ENCODE data around the gene LPCAT1.
"Not testable (repeated sequence)": the region's sequence is repeated elsewhere in the genome, so short reads cannot be mapped to it uniquely, and the experiment has no call there.

The LPCAT1 gene

GRCh38 chr5:1514819-1515310 is 8.9 kb downstream of the LPCAT1 start:
- intact Hi-C loops (cut with DNase I), result not testable (repeated sequence)
- DNase-seq, result peak in 22 of 42 donors; percentile 1 to 39 (median 7)

GRCh38 chr5:1514027-1514818 is 9.5 kb downstream of the LPCAT1 start:
- intact Hi-C loops (cut with DNase I), result no loop called here
- DNase-seq, result peak in 28 of 42 donors; percentile 0 to 38 (median 10)

DNA sequence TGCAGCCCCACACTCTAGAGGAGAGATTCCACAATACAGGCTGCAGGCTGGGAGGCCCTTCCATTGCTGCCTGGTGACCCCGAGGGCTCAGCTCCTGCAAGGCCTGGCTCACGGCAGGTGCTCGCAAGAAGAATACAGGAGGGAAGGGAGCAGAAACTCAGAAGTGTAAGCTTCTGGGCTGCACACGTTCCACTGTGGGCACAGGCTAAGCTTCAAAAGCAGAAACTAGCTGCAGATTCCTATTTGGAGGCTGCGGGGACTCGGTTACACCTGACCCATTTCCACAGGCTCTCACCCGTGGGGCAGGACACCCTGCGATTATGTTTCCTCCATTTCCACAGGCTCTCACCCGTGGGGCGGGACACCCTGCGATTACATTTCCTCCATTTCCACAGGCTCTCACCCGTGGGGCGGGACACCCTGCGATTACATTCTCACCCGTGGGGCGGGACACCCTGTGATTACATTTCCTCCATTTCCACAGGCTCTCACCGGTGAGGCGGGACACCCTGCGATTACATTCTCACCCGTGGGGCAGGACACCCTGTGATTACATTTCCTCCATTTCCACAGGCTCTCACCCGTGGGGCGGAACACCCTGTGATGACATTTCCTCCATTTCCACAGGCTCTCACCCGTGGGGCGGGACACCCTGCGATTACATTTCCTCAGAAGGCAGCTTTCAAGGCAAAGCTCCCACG is 10.3 kb downstream of the LPCAT1 start:
- peak in 28 of 42 donors; percentile 0 to 30 (median 6) for DNase-seq

GRCh38 chr5:1512541-1513291 is 11.0 kb downstream of the LPCAT1 start:
- DNase-seq, result peak in 30 of 42 donors; percentile 0 to 38 (median 8)
- intact Hi-C loops (cut with DNase I), result no loop called here

More for the DNA sequence above, 10.3 kb downstream of the LPCAT1 start:
- intact Hi-C loops (cut with DNase I), result no loop called here

GRCh38 chr5:1511651-1512540 is 11.9 kb downstream of the LPCAT1 start:
- DNase-seq, result peak in 34 of 42 donors; percentile 0 to 64 (median 30)
- intact Hi-C loops (cut with DNase I), result no loop called here

- intact Hi-C loops (cut with DNase I), result no loop called here
- peak in 30 of 42 donors; percentile 0 to 38 (median 6) for DNase-seq
These were observed 12.7 kb downstream of the LPCAT1 start for GRCh38 chr5:1511048-1511447.

GRCh38 chr5:1510631-1511030 is 13.1 kb downstream of the LPCAT1 start:
- intact Hi-C loops (cut with DNase I), result no loop called here
- peak in 23 of 42 donors; percentile 2 to 44 (median 11) for DNase-seq

DNA sequence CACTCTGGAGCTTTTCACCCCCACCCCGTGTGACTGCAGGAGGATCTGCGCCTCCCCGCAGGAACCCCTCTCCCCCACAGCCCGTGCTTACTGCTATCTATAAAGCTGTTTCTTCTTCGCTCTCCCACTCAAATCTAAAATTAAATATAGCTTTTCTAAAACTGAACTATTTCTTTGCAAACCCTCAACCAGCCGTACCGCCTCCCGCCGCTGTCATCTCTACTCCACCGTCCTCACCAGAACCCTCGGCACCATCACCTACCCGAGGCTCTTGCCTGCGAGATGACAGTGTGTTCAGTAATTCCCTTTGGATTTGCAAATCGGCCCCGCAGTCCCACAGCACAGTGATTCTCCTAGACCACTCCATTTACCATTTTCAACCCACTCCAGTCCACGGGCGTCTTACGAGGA is 13.6 kb downstream of the LPCAT1 start:
- peak in 39 of 42 donors; percentile 35 to 88 (median 60) for DNase-seq
- intact Hi-C loops (cut with DNase I), result no loop called here

DNA sequence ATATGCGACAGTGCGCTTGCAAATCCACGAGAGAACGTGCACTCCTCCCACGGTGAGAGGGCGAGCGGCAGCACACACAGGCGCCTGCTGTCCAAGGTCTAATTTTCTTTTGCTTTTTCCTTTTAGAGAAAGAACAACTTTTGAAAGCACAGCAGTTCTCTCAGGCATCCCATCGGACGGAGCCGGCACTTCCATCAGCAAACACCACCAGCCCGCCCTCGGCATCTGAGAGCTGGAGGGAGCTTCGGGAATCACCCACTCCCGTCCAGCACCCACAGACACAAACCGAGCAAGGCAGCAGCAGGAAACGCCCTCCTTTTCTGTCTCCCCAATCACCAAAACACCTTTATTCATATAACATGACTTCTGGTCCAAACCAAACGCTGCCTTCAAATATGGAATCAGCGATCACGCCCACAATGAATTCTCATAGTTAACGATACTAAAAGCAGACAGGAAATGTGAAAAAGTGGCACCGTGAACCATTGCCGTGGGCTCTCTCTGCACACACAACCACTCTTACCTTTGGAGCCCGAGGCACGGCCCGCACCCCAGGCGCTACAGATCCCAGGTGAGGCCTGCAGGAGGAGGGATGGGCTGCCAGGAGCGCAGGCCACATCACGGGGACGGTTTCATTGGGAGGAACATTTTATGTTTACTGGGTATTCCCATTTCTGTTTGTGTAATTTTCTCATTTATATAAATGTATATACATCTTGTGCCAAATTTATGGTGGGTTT is 14.2 kb downstream of the LPCAT1 start:
- DNase-seq, result peak in 20 of 42 donors; percentile 8 to 55 (median 28)
- intact Hi-C loops (cut with DNase I), result no loop called here

DNA sequence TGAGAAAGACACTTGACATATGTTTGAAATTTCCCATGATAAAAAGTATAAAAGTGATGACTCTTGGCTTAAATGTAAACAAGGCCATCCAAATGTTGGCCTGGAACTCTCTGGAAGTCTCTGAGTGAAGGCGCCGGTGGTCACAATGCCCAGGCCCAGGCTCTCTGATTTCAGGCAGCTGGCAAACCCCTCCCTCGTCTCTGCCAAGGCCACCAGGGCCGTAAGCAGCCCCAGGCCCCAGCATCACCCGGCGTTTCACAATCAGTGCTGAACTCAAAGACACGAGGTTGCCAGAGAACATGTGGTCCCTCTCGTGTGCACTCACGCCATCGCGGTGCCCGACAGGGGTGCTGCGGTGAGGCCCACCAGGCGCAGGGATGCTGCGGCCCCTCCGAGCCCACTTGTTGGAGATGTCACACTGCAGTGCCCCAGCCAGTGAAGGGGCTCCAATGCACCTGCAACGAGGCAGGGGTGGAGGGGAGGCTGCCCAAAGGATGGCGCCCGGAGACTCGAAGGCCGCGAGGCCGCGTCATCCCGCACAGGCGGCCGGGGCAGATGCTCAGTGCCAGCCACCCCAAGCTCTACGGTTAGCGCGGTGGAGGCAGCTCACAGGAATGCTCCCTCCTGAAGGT is 15.0 kb downstream of the LPCAT1 start:
- peak in 6 of 42 donors; percentile 2 to 29 (median 8) for DNase-seq
- intact Hi-C loops (cut with DNase I), result no loop called here

- intact Hi-C loops (cut with DNase I), result no loop called here
These were observed 15.7 kb downstream of the LPCAT1 start for GRCh38 chr5:1507961-1508658.

GRCh38 chr5:1507457-1507856 is 16.3 kb downstream of the LPCAT1 start:
- intact Hi-C loops (cut with DNase I), result no loop called here
- peak in 1 of 42 donors; percentile 2 for DNase-seq

More at GRCh38 chr5:1507961-1508658, 15.7 kb downstream of the LPCAT1 start:
- peak in 2 of 42 donors; percentile 2 to 30 for DNase-seq

DNA sequence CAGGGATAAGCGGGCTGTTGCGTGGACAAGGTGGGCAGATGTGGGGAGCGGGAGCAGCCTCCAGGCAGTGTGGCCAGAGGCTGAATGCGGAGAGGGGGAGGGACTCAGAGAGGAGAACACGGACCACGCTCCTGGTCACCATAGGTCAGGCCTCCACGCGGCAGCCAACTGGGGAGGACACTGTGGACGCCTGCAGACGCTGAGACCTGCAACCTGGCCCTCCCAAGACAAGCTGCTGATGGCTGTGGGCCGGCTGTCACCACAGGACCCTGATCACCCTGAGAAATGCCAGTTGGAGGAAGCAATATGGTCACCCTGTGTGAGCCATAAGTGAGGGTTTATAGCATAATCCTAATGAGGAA is 16.8 kb downstream of the LPCAT1 start:
- DNase-seq, result no peak

GRCh38 chr5:1506242-1507013 is 17.3 kb downstream of the LPCAT1 start:
- DNase-seq, result peak in 1 of 42 donors; percentile 2
- intact Hi-C loops (cut with DNase I), result no loop called here

More for the DNA sequence above, 16.8 kb downstream of the LPCAT1 start:
- intact Hi-C loops (cut with DNase I), result no loop called here

DNA sequence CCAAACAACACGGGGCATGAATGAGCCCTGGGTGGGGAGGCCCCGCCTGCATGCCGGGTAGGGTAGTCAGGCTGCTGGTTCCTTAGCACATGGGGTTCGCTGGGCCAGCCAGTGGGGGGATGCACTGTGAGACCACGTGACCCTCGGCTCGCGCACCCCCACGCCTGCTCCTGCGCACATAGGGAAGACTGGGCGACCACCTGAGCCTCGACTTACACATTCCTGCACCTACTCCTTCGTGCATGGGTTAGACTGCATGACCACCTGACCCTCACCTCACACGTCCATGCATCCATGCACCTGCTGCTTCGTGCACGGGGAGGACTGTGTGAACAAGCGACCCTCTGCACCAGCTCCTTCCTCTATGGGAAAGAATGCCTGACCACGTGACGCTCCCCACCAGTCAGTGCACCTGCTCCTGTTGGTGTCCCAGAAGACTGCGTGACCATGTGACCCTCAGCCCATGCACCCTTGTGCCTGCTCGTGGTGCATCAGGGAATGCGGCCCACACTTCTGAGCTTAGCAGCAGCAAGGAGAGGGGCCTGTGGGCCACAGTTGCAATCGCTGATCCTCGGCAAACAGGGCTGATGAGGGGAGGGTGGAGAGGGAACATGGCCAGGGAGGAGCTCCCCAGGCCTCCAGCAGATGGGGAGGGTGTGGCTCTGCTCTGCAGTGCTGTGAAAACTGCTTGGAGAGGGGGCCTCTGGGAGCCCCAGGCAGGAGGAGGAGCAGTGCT is 18.1 kb downstream of the LPCAT1 start:
- peak in 1 of 42 donors; percentile 1 for DNase-seq
- intact Hi-C loops (cut with DNase I), result no loop called here

All from head of caudate nucleus (tissue), 42 donors.